Measurements from ENCODE around the gene KDELR1.

DNA sequence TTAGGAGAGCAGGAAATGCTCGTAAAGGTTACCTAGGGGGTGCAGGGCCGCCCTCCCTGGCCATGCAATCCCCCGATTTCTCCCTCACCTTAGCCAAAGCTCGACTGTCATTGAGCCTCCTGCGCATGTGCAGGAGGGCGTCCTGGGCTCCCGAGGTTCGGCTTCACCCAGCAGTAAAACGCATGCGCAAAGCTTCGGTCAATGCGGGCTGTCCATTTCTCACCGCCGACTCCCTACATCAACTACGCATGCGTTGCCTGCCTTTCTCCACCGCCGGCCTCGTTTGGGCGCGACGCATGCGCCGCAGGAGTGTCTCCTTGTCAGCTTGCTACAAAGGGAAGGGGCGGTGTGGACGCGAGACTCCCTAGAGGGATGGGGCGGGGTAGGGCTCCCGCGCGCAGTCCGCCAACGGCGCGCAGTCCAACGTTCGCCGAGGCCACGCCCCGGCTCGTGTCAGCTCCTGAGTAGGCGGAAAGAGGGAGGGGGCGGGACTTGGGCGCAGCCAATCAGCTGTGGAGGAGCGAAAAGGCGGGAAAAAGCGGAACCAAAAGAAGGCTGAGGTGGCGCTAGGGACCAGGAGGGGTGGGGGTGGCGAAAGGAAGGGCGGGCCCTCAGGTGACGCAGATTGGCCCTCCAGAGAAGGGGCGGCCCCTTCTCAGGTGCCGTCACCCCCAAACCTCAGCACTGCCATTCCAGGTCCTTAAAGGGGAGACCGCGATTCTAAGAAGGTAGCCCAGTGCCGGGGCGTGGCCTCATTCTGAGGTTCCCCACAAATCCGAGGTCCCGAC lies 27.3 kb downstream of the KDELR1 start, which contains the start of the genes SYNGR4 and TMEM143:
- TF ChIP-seq POLR2A (IDR thresholded peaks at IDR 0.05; ENCODE audit: low read depth, low read length) = peak; percentile 39; the same call in 1 of the 2 replicates
- no peak for TF ChIP-seq POLR2AphosphoS5 (IDR thresholded peaks at IDR 0.05; ENCODE audit: low read depth, low read length)
- no peak for TF ChIP-seq TAF1 (IDR thresholded peaks at IDR 0.05; ENCODE audit: borderline replicate concordance, low read depth, low read length)
